Activated CD8-positive, alpha-beta memory T cell treated with anti-CD3 and anti-CD28 coated beads for 48 hours (primary cell): ENCODE results near the gene ADGRG6.
"Not testable (repeated sequence)": the region's sequence is repeated elsewhere in the genome, so short reads cannot be mapped to it uniquely, and the experiment has no call there.

Source experiments
- DNase-seq, 3 experiments: peaks; one replicate each; pipeline ENCODE4 v3.0.0-alpha.2; 2020; ENCODE audit warnings: low read depth in 2 of 3, low spot score in 2 of 3

Gene ADGRG6

GRCh38 chr6:142441716-142442115 lies 139.9 kb downstream of the ADGRG6 start:
- no peak for DNase-seq

- no peak for DNase-seq
Observed at GRCh38 chr6:142443102-142443501, 141.3 kb downstream of the ADGRG6 start.

- DNase-seq, result no peak
Observed at GRCh38 chr6:142443532-142443931, 141.7 kb downstream of the ADGRG6 start.

GRCh38 chr6:142444376-142444775 lies 142.6 kb downstream of the ADGRG6 start:
- DNase-seq, result no peak

GRCh38 chr6:142444881-142445301 lies 143.1 kb downstream of the ADGRG6 start:
- DNase-seq, result no peak

- no peak for DNase-seq
Observed at GRCh38 chr6:142446168-142446567, 144.4 kb downstream of the ADGRG6 start.

- no peak for DNase-seq
Observed at GRCh38 chr6:142446576-142446975, 144.8 kb downstream of the ADGRG6 start.

GRCh38 chr6:142448091-142448729 lies 146.4 kb downstream of the ADGRG6 start:
- no peak for DNase-seq

- not testable (repeated sequence) for DNase-seq
Observed at GRCh38 chr6:142450856-142451255, 149.0 kb downstream of the ADGRG6 start.

- DNase-seq, result no peak
Observed at GRCh38 chr6:142452993-142453392, 151.2 kb downstream of the ADGRG6 start.

- DNase-seq, result not testable (repeated sequence)
Observed at GRCh38 chr6:142454196-142454595, 152.4 kb downstream of the ADGRG6 start.

- not testable (repeated sequence) for DNase-seq
Observed at GRCh38 chr6:142454848-142455247, 153.0 kb downstream of the ADGRG6 start.

GRCh38 chr6:142455957-142456589 lies 154.3 kb downstream of the ADGRG6 start:
- no peak for DNase-seq

- no peak for DNase-seq
Observed at GRCh38 chr6:142457638-142458406, 156.0 kb downstream of the ADGRG6 start.

- no peak for DNase-seq
Observed at GRCh38 chr6:142458836-142459235, 157.0 kb downstream of the ADGRG6 start.

- no peak for DNase-seq
Observed at GRCh38 chr6:142459271-142459670, 157.5 kb downstream of the ADGRG6 start.

- no peak for DNase-seq
Observed at GRCh38 chr6:142462260-142462659, 160.5 kb downstream of the ADGRG6 start.

GRCh38 chr6:142463988-142464387 lies 162.2 kb downstream of the ADGRG6 start:
- DNase-seq, result no peak

GRCh38 chr6:142469220-142469619 lies 167.4 kb downstream of the ADGRG6 start:
- DNase-seq, result no peak

GRCh38 chr6:142470421-142470820 lies 168.6 kb downstream of the ADGRG6 start:
- no peak for DNase-seq

- no peak for DNase-seq
Observed at GRCh38 chr6:142474531-142475289, 172.9 kb downstream of the ADGRG6 start.
